ENCODE data around the gene SPATA46. TPM values are rescaled to one million over a fixed set of nuclear protein-coding genes. Genes with fewer than 3 reads are reported as not detected.

The SPATA46 gene
- total and polyA plus RNA-seq, 2 of the 8 experiments (the other 6 are each of a cell fraction or from before 2014, with no cell fraction given) = not detected

- Histone ChIP-seq H3K23me2 (ENCODE audit: low read depth, low read length) (no peaks in the 10 kb centered on the region), H3K9me3 (ENCODE audit: insufficient read depth in 2 of 2, low read depth in 1 of 2, low read length in 1 of 2) (no peaks in the 10 kb centered on the region), H2BK120ac (replicated peaks; ENCODE audit: low read depth, low read length) (no peak overlapping the region), H2AFZ (ENCODE audit: low read length) (no peak overlapping the region), H3K14ac (ENCODE audit: insufficient read length) (no peak overlapping the region), H3K18ac (ENCODE audit: extremely low read depth, low read length) (no peak overlapping the region), H2BK20ac (ENCODE audit: low read length) (no peak overlapping the region), H3K79me2 (ENCODE audit: control insufficient read depth in 1 of 2, insufficient read depth in 2 of 2, low read length in 2 of 2) (no peaks in the 10 kb centered on the region), H4K20me1 (replicated peaks in 1 of 2; ENCODE audit: control insufficient read depth in 1 of 2, insufficient read depth in 2 of 2, low read length in 2 of 2) (no peaks in the 10 kb centered on the region), H2AK5ac (ENCODE audit: low read depth, low read length) (no peak overlapping the region), H3K23ac (ENCODE audit: insufficient read length) (no peak overlapping the region), H3K56ac (replicated peaks; ENCODE audit: insufficient read length, low read depth, low read length) (no peak overlapping the region), H3K79me1 (ENCODE audit: low read depth, low read length) (no peaks in the 10 kb centered on the region), H2BK12ac (ENCODE audit: low read depth, low read length) (no peak overlapping the region), H3K4ac (replicated peaks; ENCODE audit: insufficient read length, low read depth, low read length) (no peak overlapping the region), H3K4me2 (ENCODE audit: insufficient read depth in 1 of 2, low read depth in 2 of 2, low read length in 2 of 2) (no peak overlapping the region), H3K27me3 (replicated peaks in 1 of 4; ENCODE audit: control insufficient read depth in 3 of 4, extremely low read depth in 1 of 4, insufficient read depth in 3 of 4, low read length in 3 of 4) (no peaks in the 10 kb centered on the region), H2BK5ac (ENCODE audit: low read depth, low read length) (no peak overlapping the region), H4K8ac (ENCODE audit: extremely low read depth, insufficient read depth, low read length) (no peak overlapping the region), H3K9ac (replicated peaks in 1 of 4; ENCODE audit: extremely low read depth in 1 of 4, low read depth in 3 of 4, low read length in 3 of 4) (no peak overlapping the region), H3K36me3 (ENCODE audit: control insufficient read depth in 2 of 4, insufficient read depth in 4 of 4, low read length in 3 of 4) (no peaks in the 10 kb centered on the region), H4K5ac (ENCODE audit: insufficient read length, low read depth, low read length) (no peak overlapping the region), H3K27ac (ENCODE audit: low read depth, low read length) (no peak overlapping the region), H3K4me3 (ENCODE audit: extremely low read depth in 1 of 4, insufficient read depth in 2 of 4, low read depth in 3 of 4, low read length in 4 of 4) (no peak overlapping the region), H3K4me1 (replicated peaks in 1 of 4; ENCODE audit: control insufficient read depth in 3 of 4, insufficient read depth in 4 of 4, low read length in 3 of 4) (no peaks in the 10 kb centered on the region), H4K91ac (replicated peaks; ENCODE audit: insufficient read length, low read length) (no peak overlapping the region), H2BK15ac (ENCODE audit: low read length) (no peak overlapping the region)
- TF ChIP-seq FOSL1 (IDR thresholded peaks at IDR 0.05; ENCODE audit: insufficient read depth, low read depth, low read length) = no peak
- no peak for DNase-seq (ENCODE audit: low read depth in 1 of 2, low spot score in 2 of 2)
- WGBS, 2 experiments (ENCODE audit: extremely low coverage in 1 of 2, insufficient coverage in 1 of 2, insufficient read length in 1 of 2, insufficient replicate concordance in 2 of 2, low coverage in 1 of 2, low lambda C conversion rate in 2 of 2, missing lambda C conversion rate in 1 of 2) = 85% methylated on average over 10 of the region's 10 CpGs; no CpG with 5 or more reads in 1 of the 2 experiments
- ChIA-PET CTCF (ENCODE audit: partially characterized antibody) (interaction anchor here (0.8 to 1.5 kb wide), 5 partner anchors 9 to 304 kb away, joined by 4 to 10 read pairs (median 4); no protein-coding TSS in a partner anchor), POLR2A (ENCODE audit: partially characterized antibody) (interaction anchor here (1.2 kb wide), 1 partner anchor 26 kb away, joined by 3 read pairs; no protein-coding TSS in a partner anchor)
- no peak for FAIRE-seq
These were observed 17.0 kb downstream of the SPATA46 start for GRCh38 chr1:162359523-162360236.
